Measurements from ENCODE around the gene SIX1.

- TF ChIP-seq CTCF (IDR thresholded peaks at IDR 0.05 in 8 of 11, conservative IDR thresholded peaks at IDR 0.05 in 3 of 11) (peak in 6 of 11 experiments; percentile 15 to 50 (median 40)), POLR2A (IDR thresholded peaks at IDR 0.05) (no peak)
Observed at GRCh38 chr14:60656686-60657455, 7.6 kb upstream of the SIX1 start.

All from spleen (tissue), 7 donors.